Measurements from ENCODE around the gene PLXDC1. TPM values are rescaled to one million over a fixed set of nuclear protein-coding genes. Genes with fewer than 3 reads are reported as not detected.

Gene PLXDC1
- total and polyA plus RNA-seq, 2 donors: 19.7 to 66.4 TPM

DNA sequence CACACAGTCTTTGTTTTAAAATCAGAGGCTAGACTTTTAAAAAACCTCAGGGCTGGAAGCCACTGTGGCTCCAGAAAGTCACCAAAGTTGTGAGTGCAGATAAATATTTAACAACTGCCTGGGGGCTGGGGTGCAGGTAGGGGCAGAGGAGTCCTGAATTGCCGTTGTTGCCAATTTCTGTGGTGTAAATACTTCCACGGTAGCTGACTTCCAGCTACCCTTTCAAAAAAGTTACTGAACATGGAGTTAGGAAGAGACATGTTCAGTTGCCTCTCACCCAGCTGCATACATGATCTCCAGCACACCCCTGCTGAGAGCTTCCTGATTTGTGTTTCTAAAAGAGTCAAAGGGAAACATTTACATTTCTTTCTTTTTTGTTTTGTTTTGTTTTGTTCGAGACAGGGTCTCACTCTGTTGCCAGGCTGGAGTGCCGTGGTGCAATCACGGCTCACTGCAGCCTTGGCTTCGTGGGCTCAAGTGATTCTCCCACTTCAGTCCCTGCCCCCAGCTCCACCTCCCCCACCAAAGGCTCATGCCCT is 58.7 kb downstream of the PLXDC1 start:
- Histone ChIP-seq H3K9me3 (ENCODE audit: control insufficient read depth in 2 of 2, insufficient read depth in 1 of 2, low read length in 1 of 2) (peaks cover 0 to 3% of the 10 kb centered on the region in 2 donors), H3K27me3 (ENCODE audit: control insufficient read depth in 2 of 2, insufficient read depth in 1 of 2, low read length in 1 of 2) (no peaks in the 10 kb centered on the region), H3K36me3 (ENCODE audit: control insufficient read depth in 2 of 2, insufficient read depth in 2 of 2, low read length in 1 of 2) (peaks cover 0 to 7% of the 10 kb centered on the region in 2 donors), H3K4me1 (ENCODE audit: control insufficient read depth in 2 of 2, insufficient read depth in 2 of 2, low read length in 2 of 2) (peaks cover 54 to 87% of the 10 kb centered on the region in 2 donors), H3K27ac (ENCODE audit: low read depth in 1 of 2, low read length in 1 of 2) (peak overlapping the region; percentile 95), H3K4me3 (ENCODE audit: low read length in 2 of 2) (peak overlapping the region; percentile 5 to 36)
- peak in 5 of 9 donors; percentile 45 to 84 (median 57) for DNase-seq (ENCODE audit: low read depth in 6 of 9, low spot score in 9 of 9)
- 11% methylated on average over 6 of the region's 6 CpGs for WGBS

DNA sequence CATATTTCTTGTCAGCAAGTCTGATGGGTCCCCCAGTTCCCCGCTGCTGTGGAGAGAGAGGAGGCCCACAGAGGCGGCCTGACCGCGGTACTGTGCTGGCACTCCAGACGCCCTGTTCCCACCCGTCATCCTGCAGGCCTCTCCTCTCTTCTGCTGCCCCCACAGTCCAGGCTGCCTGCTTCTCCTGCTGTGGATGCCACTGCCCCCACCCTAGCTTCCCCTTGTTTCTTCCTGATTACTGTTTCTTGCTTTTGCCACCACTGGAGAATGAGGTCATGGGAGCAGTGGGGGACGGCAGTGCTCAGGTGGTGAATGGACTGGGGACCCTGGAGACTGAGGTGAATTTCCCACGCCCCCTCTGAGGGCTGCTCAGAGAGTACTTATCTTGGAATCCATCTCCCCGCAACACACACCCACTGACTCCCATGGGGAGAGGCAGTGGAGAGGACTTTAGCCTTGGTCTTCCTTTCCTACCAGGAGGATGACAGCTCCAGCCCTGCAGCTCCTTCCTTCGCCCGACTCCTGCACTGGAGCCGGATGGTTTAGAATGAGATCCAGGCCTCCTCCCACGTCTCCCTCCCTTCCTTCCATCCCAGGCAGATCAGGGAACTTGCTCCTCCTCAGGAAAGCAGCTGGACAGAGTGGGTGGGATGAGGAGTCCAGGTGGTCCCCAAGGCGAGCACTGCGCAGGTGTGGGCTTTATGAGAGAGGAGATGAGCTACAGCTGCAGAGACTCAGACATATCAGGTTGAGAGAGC is 60.4 kb downstream of the PLXDC1 start:
- Histone ChIP-seq H3K27me3 (ENCODE audit: control insufficient read depth in 2 of 2, insufficient read depth in 1 of 2, low read length in 1 of 2) (no peaks in the 10 kb centered on the region), H3K4me3 (ENCODE audit: low read length in 2 of 2) (no peak overlapping the region), H3K27ac (ENCODE audit: low read depth in 1 of 2, low read length in 1 of 2) (peak overlapping the region; percentile 19 to 61), H3K9me3 (ENCODE audit: control insufficient read depth in 2 of 2, insufficient read depth in 1 of 2, low read length in 1 of 2) (peaks cover 0 to 7% of the 10 kb centered on the region in 2 donors), H3K36me3 (ENCODE audit: control insufficient read depth in 2 of 2, insufficient read depth in 2 of 2, low read length in 1 of 2) (peaks cover 0 to 13% of the 10 kb centered on the region in 2 donors), H3K4me1 (ENCODE audit: control insufficient read depth in 2 of 2, insufficient read depth in 2 of 2, low read length in 2 of 2) (peaks cover 40 to 73% of the 10 kb centered on the region in 2 donors)
- peak in 1 of 9 donors; percentile 37 for DNase-seq (ENCODE audit: low read depth in 6 of 9, low spot score in 9 of 9)
- WGBS: 92% methylated on average over 15 of the region's 15 CpGs

DNA sequence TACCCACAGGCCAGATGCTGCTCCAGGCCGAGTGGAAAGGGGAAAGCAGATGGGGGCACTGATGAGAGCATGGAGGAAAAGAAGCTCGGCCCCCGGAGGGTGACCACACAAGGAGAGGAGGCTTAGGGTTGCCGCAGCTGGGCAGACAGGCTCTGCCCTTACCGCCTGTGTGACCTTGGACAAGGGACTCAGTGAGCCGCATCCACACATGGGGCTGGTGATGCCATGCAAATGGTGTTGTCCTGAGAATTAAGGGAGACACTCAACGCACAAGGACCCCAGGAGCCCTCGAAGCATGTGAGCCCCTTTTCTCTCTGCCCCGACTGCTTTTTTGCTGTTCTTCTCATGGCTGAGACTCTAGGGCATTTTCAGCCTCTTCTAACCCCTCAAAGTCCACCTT is 61.0 kb downstream of the PLXDC1 start:
- Histone ChIP-seq H3K9me3 (ENCODE audit: control insufficient read depth in 2 of 2, insufficient read depth in 1 of 2, low read length in 1 of 2) (peaks cover 0 to 7% of the 10 kb centered on the region in 2 donors), H3K27ac (ENCODE audit: low read depth in 1 of 2, low read length in 1 of 2) (no peak overlapping the region), H3K4me1 (ENCODE audit: control insufficient read depth in 2 of 2, insufficient read depth in 2 of 2, low read length in 2 of 2) (peaks cover 36 to 66% of the 10 kb centered on the region in 2 donors), H3K4me3 (ENCODE audit: low read length in 2 of 2) (no peak overlapping the region), H3K27me3 (ENCODE audit: control insufficient read depth in 2 of 2, insufficient read depth in 1 of 2, low read length in 1 of 2) (no peaks in the 10 kb centered on the region), H3K36me3 (ENCODE audit: control insufficient read depth in 2 of 2, insufficient read depth in 2 of 2, low read length in 1 of 2) (peaks cover 0 to 20% of the 10 kb centered on the region in 2 donors)
- DNase-seq (ENCODE audit: low read depth in 6 of 9, low spot score in 9 of 9): no peak
- 99% methylated on average over 9 of the region's 9 CpGs for WGBS

DNA sequence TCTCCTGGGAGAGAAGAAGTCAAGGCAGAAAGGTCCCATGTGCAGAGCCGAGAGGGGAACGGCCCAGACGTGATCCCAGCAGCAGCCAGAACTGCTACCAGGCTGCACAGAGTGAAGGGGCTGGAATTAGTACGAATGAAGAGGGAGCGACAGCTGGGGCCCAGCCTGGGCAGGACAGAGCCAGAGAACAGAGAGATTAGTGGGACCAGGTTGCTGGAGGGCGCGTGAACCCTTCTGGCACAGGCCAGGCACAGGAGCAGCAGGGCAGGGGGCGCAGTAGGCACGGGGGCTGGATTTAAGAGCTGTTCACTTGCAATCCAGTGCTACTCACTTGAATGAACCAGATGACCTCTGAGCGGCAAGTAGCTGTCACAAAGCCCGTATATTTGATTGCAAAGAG is 66.9 kb downstream of the PLXDC1 start:
- peaks cover 0 to 3% of the 10 kb centered on the region in 2 donors for H3K9me3 ChIP-seq (ENCODE audit: control insufficient read depth in 2 of 2, insufficient read depth in 1 of 2, low read length in 1 of 2)
- H3K27me3 ChIP-seq (ENCODE audit: control insufficient read depth in 2 of 2, insufficient read depth in 1 of 2, low read length in 1 of 2): peaks cover 0 to 7% of the 10 kb centered on the region in 2 donors
- peaks cover 12 to 35% of the 10 kb centered on the region in 2 donors for H3K4me1 ChIP-seq (ENCODE audit: control insufficient read depth in 2 of 2, insufficient read depth in 2 of 2, low read length in 2 of 2)
- H3K36me3 ChIP-seq (ENCODE audit: control insufficient read depth in 2 of 2, insufficient read depth in 2 of 2, low read length in 1 of 2): peaks cover 0 to 26% of the 10 kb centered on the region in 2 donors
- H3K27ac ChIP-seq (ENCODE audit: low read depth in 1 of 2, low read length in 1 of 2): no peak overlapping the region
- 97% methylated on average over 11 of the region's 11 CpGs for WGBS
- no peak for DNase-seq (ENCODE audit: low read depth in 6 of 9, low spot score in 9 of 9)
- no peak overlapping the region for H3K4me3 ChIP-seq (ENCODE audit: low read length in 2 of 2)

DNA sequence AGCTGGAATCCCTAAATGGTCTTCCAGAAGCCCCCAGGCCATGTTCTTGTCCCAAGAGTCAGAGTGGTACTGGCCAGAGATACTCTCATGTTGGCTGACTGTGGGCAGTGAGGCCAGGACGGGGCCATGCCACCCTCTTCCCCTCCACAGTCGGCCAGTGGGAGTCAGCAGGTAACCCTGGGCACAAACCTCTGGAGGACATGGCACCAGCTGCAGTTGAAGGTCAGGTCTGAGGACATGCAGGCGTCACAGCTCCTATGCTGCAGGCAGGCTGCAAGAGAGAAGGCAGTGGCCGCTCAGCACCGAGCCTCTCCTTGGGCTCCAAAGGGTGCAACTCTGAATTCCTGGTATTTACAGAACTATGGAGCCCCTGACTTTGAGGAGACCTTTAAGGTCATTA is 68.2 kb downstream of the PLXDC1 start:
- peaks cover 0 to 3% of the 10 kb centered on the region in 2 donors for H3K9me3 ChIP-seq (ENCODE audit: control insufficient read depth in 2 of 2, insufficient read depth in 1 of 2, low read length in 1 of 2)
- no peak overlapping the region for H3K27ac ChIP-seq (ENCODE audit: low read depth in 1 of 2, low read length in 1 of 2)
- H3K27me3 ChIP-seq (ENCODE audit: control insufficient read depth in 2 of 2, insufficient read depth in 1 of 2, low read length in 1 of 2): peaks cover 0 to 7% of the 10 kb centered on the region in 2 donors
- H3K36me3 ChIP-seq (ENCODE audit: control insufficient read depth in 2 of 2, insufficient read depth in 2 of 2, low read length in 1 of 2): peaks cover 0 to 34% of the 10 kb centered on the region in 2 donors
- DNase-seq (ENCODE audit: low read depth in 6 of 9, low spot score in 9 of 9): no peak
- no peak overlapping the region for H3K4me3 ChIP-seq (ENCODE audit: low read length in 2 of 2)
- WGBS: 98% methylated on average over 5 of the region's 5 CpGs
- H3K4me1 ChIP-seq (ENCODE audit: control insufficient read depth in 2 of 2, insufficient read depth in 2 of 2, low read length in 2 of 2): peaks cover 12 to 29% of the 10 kb centered on the region in 2 donors

DNA sequence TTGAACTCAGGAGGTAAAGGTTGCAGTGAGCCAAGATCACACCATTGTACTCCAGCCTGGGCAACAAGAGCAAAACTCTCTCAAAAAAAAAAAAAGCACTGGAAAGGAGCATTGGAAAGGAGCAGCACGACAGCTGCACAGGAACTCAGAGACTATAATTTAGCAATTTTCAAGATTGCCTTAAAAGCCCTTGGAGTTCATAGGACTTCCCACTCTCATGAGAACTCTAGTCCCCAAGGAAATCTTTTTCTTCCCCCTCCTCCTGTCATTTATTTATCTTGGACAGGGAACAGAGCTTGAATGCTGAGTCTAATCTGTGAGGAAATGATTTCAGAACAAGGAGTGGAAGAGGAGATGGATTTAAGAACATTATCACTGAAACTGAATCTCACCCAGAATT is 69.0 kb downstream of the PLXDC1 start:
- no peak overlapping the region for H3K27ac ChIP-seq (ENCODE audit: low read depth in 1 of 2, low read length in 1 of 2)
- no peak for DNase-seq (ENCODE audit: low read depth in 6 of 9, low spot score in 9 of 9)

DNA sequence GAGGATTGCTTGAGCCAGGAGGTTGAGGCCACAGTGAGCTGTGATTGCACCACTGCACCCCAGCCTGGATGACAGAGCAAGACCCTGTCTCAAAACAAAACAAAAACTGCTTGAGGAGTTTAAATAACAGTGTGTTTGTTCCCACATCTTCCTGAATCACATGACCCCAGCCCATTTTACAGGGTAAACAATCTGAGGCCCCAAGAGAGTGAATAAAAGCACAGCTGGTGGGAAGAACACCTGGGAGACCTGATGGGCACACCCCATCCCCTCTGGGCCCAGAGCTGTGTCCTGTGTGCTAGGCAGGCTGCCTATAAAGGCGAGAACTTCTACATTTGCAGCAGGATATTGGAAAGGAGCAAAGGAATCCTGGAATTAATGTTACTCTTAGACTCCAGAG is 69.6 kb downstream of the PLXDC1 start:
- Histone ChIP-seq H3K4me1 (ENCODE audit: control insufficient read depth in 2 of 2, insufficient read depth in 2 of 2, low read length in 2 of 2) (peaks cover 12 to 26% of the 10 kb centered on the region in 2 donors), H3K36me3 (ENCODE audit: control insufficient read depth in 2 of 2, insufficient read depth in 2 of 2, low read length in 1 of 2) (peaks cover 3 to 33% of the 10 kb centered on the region in 2 donors), H3K27ac (ENCODE audit: low read depth in 1 of 2, low read length in 1 of 2) (peak overlapping the region in 1 of 2 donors; percentile 32), H3K4me3 (ENCODE audit: low read length in 2 of 2) (no peak overlapping the region), H3K27me3 (ENCODE audit: control insufficient read depth in 2 of 2, insufficient read depth in 1 of 2, low read length in 1 of 2) (peaks cover 0 to 7% of the 10 kb centered on the region in 2 donors), H3K9me3 (ENCODE audit: control insufficient read depth in 2 of 2, insufficient read depth in 1 of 2, low read length in 1 of 2) (no peaks in the 10 kb centered on the region)
- 90% methylated on average over 1 of the region's 1 CpG for WGBS
- DNase-seq (ENCODE audit: low read depth in 6 of 9, low spot score in 9 of 9): no peak

More for the DNA sequence above, 69.0 kb downstream of the PLXDC1 start:
- 85% methylated on average over 1 of the region's 1 CpG for WGBS
- peaks cover 0 to 2% of the 10 kb centered on the region in 2 donors for H3K9me3 ChIP-seq (ENCODE audit: control insufficient read depth in 2 of 2, insufficient read depth in 1 of 2, low read length in 1 of 2)
- H3K36me3 ChIP-seq (ENCODE audit: control insufficient read depth in 2 of 2, insufficient read depth in 2 of 2, low read length in 1 of 2): peaks cover 3 to 34% of the 10 kb centered on the region in 2 donors
- no peak overlapping the region for H3K4me3 ChIP-seq (ENCODE audit: low read length in 2 of 2)
- H3K4me1 ChIP-seq (ENCODE audit: control insufficient read depth in 2 of 2, insufficient read depth in 2 of 2, low read length in 2 of 2): peaks cover 12 to 29% of the 10 kb centered on the region in 2 donors
- peaks cover 0 to 7% of the 10 kb centered on the region in 2 donors for H3K27me3 ChIP-seq (ENCODE audit: control insufficient read depth in 2 of 2, insufficient read depth in 1 of 2, low read length in 1 of 2)

DNA sequence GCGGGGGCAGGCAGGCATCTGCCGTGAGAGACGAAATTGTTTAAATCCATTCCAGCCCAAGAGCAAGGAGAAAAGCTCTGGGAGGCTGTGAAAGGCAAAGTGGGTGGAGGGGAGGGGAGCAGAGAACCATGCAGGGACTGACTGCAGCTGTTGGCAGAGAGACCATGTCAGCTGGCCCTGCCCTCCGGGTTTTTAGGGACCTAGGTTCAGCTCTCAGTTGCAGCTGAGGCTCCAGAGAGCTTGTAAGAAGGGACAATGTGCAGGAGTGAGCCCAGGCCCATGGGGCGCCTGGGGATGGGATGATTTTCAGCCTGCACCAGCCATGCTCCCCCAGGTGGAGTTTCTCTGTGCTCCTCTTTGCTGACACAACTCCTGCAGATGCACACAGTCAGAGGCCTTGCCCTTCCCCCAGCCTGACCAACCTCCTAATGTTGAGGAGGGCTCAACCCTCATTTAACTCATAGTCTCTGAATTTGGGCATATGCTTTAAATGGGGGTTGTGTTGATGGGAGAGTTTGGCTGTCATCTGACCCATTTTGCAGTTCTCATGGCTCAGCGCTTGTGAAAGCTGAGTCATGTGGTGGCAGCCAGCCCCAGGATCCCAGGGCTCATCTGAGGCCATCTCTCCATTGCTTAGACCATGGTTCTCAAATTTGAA is 70.9 kb downstream of the PLXDC1 start:
- Histone ChIP-seq H3K9me3 (ENCODE audit: control insufficient read depth in 2 of 2, insufficient read depth in 1 of 2, low read length in 1 of 2) (no peaks in the 10 kb centered on the region), H3K27me3 (ENCODE audit: control insufficient read depth in 2 of 2, insufficient read depth in 1 of 2, low read length in 1 of 2) (peaks cover 0 to 7% of the 10 kb centered on the region in 2 donors), H3K4me1 (ENCODE audit: control insufficient read depth in 2 of 2, insufficient read depth in 2 of 2, low read length in 2 of 2) (peaks cover 12 to 26% of the 10 kb centered on the region in 2 donors), H3K4me3 (ENCODE audit: low read length in 2 of 2) (no peak overlapping the region), H3K36me3 (ENCODE audit: control insufficient read depth in 2 of 2, insufficient read depth in 2 of 2, low read length in 1 of 2) (peaks cover 3 to 26% of the 10 kb centered on the region in 2 donors), H3K27ac (ENCODE audit: low read depth in 1 of 2, low read length in 1 of 2) (peak overlapping the region in 1 of 2 donors; percentile 34)
- WGBS: 82% methylated on average over 6 of the region's 6 CpGs
- DNase-seq (ENCODE audit: low read depth in 6 of 9, low spot score in 9 of 9): no peak

DNA sequence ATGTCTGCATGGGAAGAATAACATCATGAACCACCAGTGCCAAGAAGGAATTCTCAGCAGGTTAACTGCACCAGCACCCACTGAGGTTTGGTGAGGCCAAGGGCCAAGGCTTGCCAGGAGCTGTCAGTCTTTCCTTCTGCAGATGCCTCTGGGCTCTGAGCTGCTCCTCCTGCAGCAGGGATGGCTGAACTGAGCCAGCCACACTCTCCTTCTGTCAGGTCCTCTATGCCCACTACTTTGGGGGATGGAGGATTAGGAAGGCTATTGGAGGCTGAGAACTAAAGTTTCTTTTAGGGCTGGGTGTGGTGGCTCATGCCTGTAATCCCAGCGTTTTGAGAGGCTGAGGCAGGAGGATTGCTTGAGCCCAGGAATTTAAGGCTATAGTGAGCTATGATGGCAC is 71.6 kb downstream of the PLXDC1 start:
- no peak for DNase-seq (ENCODE audit: low read depth in 6 of 9, low spot score in 9 of 9)
- H3K36me3 ChIP-seq (ENCODE audit: control insufficient read depth in 2 of 2, insufficient read depth in 2 of 2, low read length in 1 of 2): peaks cover 3 to 19% of the 10 kb centered on the region in 2 donors
- no peak overlapping the region for H3K27ac ChIP-seq (ENCODE audit: low read depth in 1 of 2, low read length in 1 of 2)
- H3K27me3 ChIP-seq (ENCODE audit: control insufficient read depth in 2 of 2, insufficient read depth in 1 of 2, low read length in 1 of 2): peaks cover 0 to 6% of the 10 kb centered on the region in 2 donors
- 91% methylated on average over 1 of the region's 1 CpG for WGBS
- H3K4me1 ChIP-seq (ENCODE audit: control insufficient read depth in 2 of 2, insufficient read depth in 2 of 2, low read length in 2 of 2): peaks cover 12 to 26% of the 10 kb centered on the region in 2 donors
- H3K9me3 ChIP-seq (ENCODE audit: control insufficient read depth in 2 of 2, insufficient read depth in 1 of 2, low read length in 1 of 2): no peaks in the 10 kb centered on the region
- no peak overlapping the region for H3K4me3 ChIP-seq (ENCODE audit: low read length in 2 of 2)

Measured in thymus (tissue), 11 donors.